OCI-LY1 (cell line): ENCODE measurements around the gene CPNE7.
A peak's percentile ranks its signal among the peaks of the same experiment; 100 is the strongest.

ENCODE experiments used
- H2AFZ ChIP-seq: fragments of 200-600 bp; sonication (generic), shearing (Covaris generic); 2 replicates; pipeline ENCODE4 v1.6.0; 2014; ENCODE audit warnings: antibody characterized with exemption, mild to moderate bottlenecking, low read length
- H3F3A ChIP-seq: fragments of 200-600 bp; sonication (generic), shearing (Covaris generic); 2 replicates; pipeline ENCODE4 v1.6.0; 2014; ENCODE audit warnings: mild to moderate bottlenecking, antibody characterized with exemption, low read length, moderate library complexity; ENCODE audit not compliant: insufficient read depth
- H3K27ac ChIP-seq: fragments of 200-600 bp; sonication (generic); 2 replicates; pipeline ENCODE4 v1.5.1; 2014; ENCODE audit warnings: low read length, mixed run types, mild to moderate bottlenecking, low read depth; ENCODE audit not compliant: poor library complexity, severe bottlenecking
- H3K27me3 ChIP-seq: fragments of 200-600 bp; sonication (generic); 2 replicates; pipeline ENCODE4 v1.6.0; 2014; ENCODE audit warnings: antibody characterized with exemption, mild to moderate bottlenecking, low read length, moderate library complexity; ENCODE audit not compliant: insufficient read depth
- H3K36me3 ChIP-seq: fragments of 200-600 bp; sonication (generic); 2 replicates; pipeline ENCODE4 v1.6.1; 2014; ENCODE audit warnings: mild to moderate bottlenecking, antibody characterized with exemption, low read length, moderate library complexity, mixed read lengths; ENCODE audit not compliant: insufficient read depth
- H3K4me1 ChIP-seq: fragments of 200-600 bp; sonication (generic); 2 replicates; pipeline ENCODE4 v1.5.1; 2014; ENCODE audit warnings: mild to moderate bottlenecking, low read length, moderate library complexity; ENCODE audit not compliant: insufficient read depth, severe bottlenecking
- H3K4me2 ChIP-seq: fragments of 200-600 bp; sonication (generic), shearing (Covaris generic); 2 replicates; pipeline ENCODE4 v1.6.1; 2014; ENCODE audit warnings: low read length
- H3K4me3 ChIP-seq: fragments of 200-600 bp; sonication (generic); 2 replicates; pipeline ENCODE4 v1.5.1; 2014; ENCODE audit warnings: low read length, low read depth, mild to moderate bottlenecking, mixed read lengths; ENCODE audit not compliant: poor library complexity, severe bottlenecking
- H3K79me2 ChIP-seq: fragments of 200-600 bp; shearing (Covaris generic); 2 replicates; pipeline ENCODE4 v1.6.1; 2016; ENCODE audit warnings: mixed run types, low read length, mixed read lengths; ENCODE audit not compliant: insufficient read depth
- H3K9ac ChIP-seq: fragments of 200-600 bp; sonication (generic), shearing (Covaris generic); 2 replicates; pipeline ENCODE4 v1.6.1; 2014; ENCODE audit warnings: mild to moderate bottlenecking, low read length, mixed read lengths
- H3K9me2 ChIP-seq: fragments of 200-600 bp; sonication (generic), shearing (Covaris generic); 2 replicates; pipeline ENCODE4 v1.6.1; 2014; ENCODE audit warnings: low read depth, mild to moderate bottlenecking, low read length, mixed read lengths
- H3K9me3 ChIP-seq: fragments of 200-600 bp; shearing (Covaris generic); 2 replicates; pipeline ENCODE4 v1.6.1; 2014; ENCODE audit warnings: low read length, mixed read lengths
- H4K20me1 ChIP-seq: fragments of 200-600 bp; sonication (generic), shearing (Covaris generic); 2 replicates; pipeline ENCODE4 v1.6.0; 2016; ENCODE audit warnings: mild to moderate bottlenecking, low read length; ENCODE audit not compliant: insufficient read depth
- CTCF ChIP-seq: fragments of 200-600 bp; sonication (generic), shearing (Covaris generic); IDR thresholded peaks from 2 replicates; pipeline ENCODE4 v1.5.1; 2017; ENCODE audit warnings: mild to moderate bottlenecking, antibody characterized with exemption, low read length, moderate library complexity, mixed read lengths
- EZH2 ChIP-seq: fragments of 200-600 bp; sonication (generic), shearing (Covaris generic); IDR thresholded peaks from 2 replicates; pipeline ENCODE4 v1.8.0; 2017; ENCODE audit warnings: borderline replicate concordance, mixed run types, mild to moderate bottlenecking, antibody characterized with exemption, low read length, moderate library complexity, mixed read lengths

The CPNE7 gene

GRCh38 chr16:89556750-89557689 is 18.5 kb upstream of the CPNE7 start:
- Histone ChIP-seq H2AFZ (no peak overlapping the region), H3K27ac (peak overlapping the region; percentile 69), H3K36me3 (peaks cover 60% of the 10 kb centered on the region), H3K9me2 (no peaks in the 10 kb centered on the region), H3K4me2 (no peak overlapping the region), H3K4me1 (peaks cover 29% of the 10 kb centered on the region), H3K4me3 (no peak overlapping the region), H3K9ac (no peak overlapping the region; the same call in 1 of the 2 replicates), H3K9me3 (no peaks in the 10 kb centered on the region), H3K27me3 (no peaks in the 10 kb centered on the region), H3K79me2 (peaks cover 4% of the 10 kb centered on the region; the same call in 1 of the 2 replicates), H4K20me1 (no peaks in the 10 kb centered on the region), H3F3A (0 out of 2 replicates have a peak, but pooled peaks cover 6% of the 10 kb centered on the region)
- TF ChIP-seq EZH2 (no peak), CTCF (peak; percentile 96)

- H3K27me3 ChIP-seq: no peaks in the 10 kb centered on the region
- no peaks in the 10 kb centered on the region for H3K9me2 ChIP-seq
- no peak overlapping the region; the same call in 1 of the 2 replicates for H3K9ac ChIP-seq
- H3K36me3 ChIP-seq: peaks cover 61% of the 10 kb centered on the region
- H3K4me1 ChIP-seq: peaks cover 37% of the 10 kb centered on the region
- H3K79me2 ChIP-seq: peaks cover 4% of the 10 kb centered on the region; the same call in 1 of the 2 replicates
- H4K20me1 ChIP-seq: no peaks in the 10 kb centered on the region
- no peak overlapping the region for H3K4me2 ChIP-seq
- no peak overlapping the region for H3K4me3 ChIP-seq
- no peak for TF ChIP-seq CTCF
- TF ChIP-seq EZH2: no peak
- H2AFZ ChIP-seq: no peak overlapping the region
- no peaks in the 10 kb centered on the region for H3K9me3 ChIP-seq
- H3F3A ChIP-seq: 0 out of 2 replicates have a peak, but pooled peaks cover 10% of the 10 kb centered on the region
- H3K27ac ChIP-seq: peak overlapping the region; percentile 48
Measured at GRCh38 chr16:89557690-89558490, 17.7 kb upstream of the CPNE7 start.

- Histone ChIP-seq H3K9me3 (no peaks in the 10 kb centered on the region), H3F3A (peaks cover 24% of the 10 kb centered on the region), H3K9me2 (no peaks in the 10 kb centered on the region), H3K27me3 (no peaks in the 10 kb centered on the region), H3K27ac (peak within 1 kb of the TSS; percentile 61), H2AFZ (no peak within 1 kb of the TSS), H3K36me3 (peaks cover 60% of the 10 kb centered on the region), H3K9ac (peak within 1 kb of the TSS; percentile 98), H3K4me1 (peaks cover 60% of the 10 kb centered on the region), H3K4me2 (peak within 1 kb of the TSS; percentile 92), H4K20me1 (no peaks in the 10 kb centered on the region), H3K79me2 (peaks cover 4% of the 10 kb centered on the region; the same call in 1 of the 2 replicates), H3K4me3 (peak within 1 kb of the TSS; percentile 99)
- TF ChIP-seq CTCF (no peak), EZH2 (no peak)
Measured at GRCh38 chr16:89560378-89561141, 15.0 kb upstream of the CPNE7 start, which contains the start of gene RPL13. Gene RPL13, plus strand, starts transcription at chr16:89560682. Its CDS starts 278 bp downstream, at chr16:89560960.
